ENCODE data around the gene FUT4. TPM values are rescaled to one million over a fixed set of nuclear protein-coding genes. Genes with fewer than 3 reads are reported as not detected.
"Not testable (repeated sequence)": the region's sequence is repeated elsewhere in the genome, so short reads cannot be mapped to it uniquely, and the experiment has no call there.

FUT4 gene
- total RNA-seq, 2 experiments from 2014 or later = 1.2 to 1.5 TPM

DNA sequence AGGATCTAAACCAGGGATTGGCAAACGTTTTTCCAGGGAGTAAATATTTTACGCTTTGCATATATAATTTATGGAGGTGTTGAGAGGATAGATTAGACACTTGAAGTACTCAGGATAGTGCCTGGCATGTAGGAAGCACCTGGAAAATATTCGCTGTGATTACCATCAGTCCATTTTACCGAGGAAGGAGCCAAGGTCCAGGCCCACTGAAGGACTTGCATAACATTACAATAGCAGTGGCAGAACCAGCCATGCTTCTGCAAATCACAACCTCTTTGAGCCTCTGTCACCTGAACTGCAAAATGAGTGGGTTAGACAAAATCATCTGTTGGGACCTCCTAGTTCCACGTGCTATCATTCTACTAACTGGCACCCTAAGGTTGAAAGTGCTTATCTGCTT is 5.4 kb downstream of the FUT4 start:
- H3K4me1 ChIP-seq (ENCODE audit: insufficient read depth, low read length, poor library complexity, severe bottlenecking) = peaks cover 7% of the 10 kb centered on the region
- no peaks in the 10 kb centered on the region for H3K9me2 ChIP-seq (ENCODE audit: insufficient read depth, low read length)
- ChIA-PET CTCF (ENCODE audit: unreplicated experiment) (no interaction called here), POLR2A (no interaction called here)
- intact Hi-C loops (cut with micrococcal nuclease; ENCODE audit: unreplicated experiment) = no loop called here
- no peak overlapping the region for H3K27ac ChIP-seq (ENCODE audit: low read depth, low read length, poor library complexity, severe bottlenecking)
- no peaks in the 10 kb centered on the region for H3K79me2 ChIP-seq (ENCODE audit: insufficient read depth, low read depth, low read length)
- no peaks in the 10 kb centered on the region for H3K9me3 ChIP-seq (ENCODE audit: low read length)
- TF ChIP-seq CTCF (conservative IDR thresholded peaks at IDR 0.05; ENCODE audit: low read length) (no peak), EZH2phosphoT487 (IDR thresholded peaks at IDR 0.05; ENCODE audit: borderline replicate concordance, low read depth, low read length) (no peak)
- no peak overlapping the region for H3K4me2 ChIP-seq (ENCODE audit: low read length)
- no peaks in the 10 kb centered on the region for H4K20me1 ChIP-seq (ENCODE audit: insufficient read depth, low read length)
- no peaks in the 10 kb centered on the region for H3K36me3 ChIP-seq (ENCODE audit: insufficient read depth, low read length)
- BruUV-seq (replicated peaks) = no TSS peak
- no peak for DNase-seq (ENCODE audit: low spot score)
- H3K4me3 ChIP-seq (ENCODE audit: low read depth, low read length, poor library complexity, severe bottlenecking) = no peak overlapping the region
- no peak overlapping the region for H2AFZ ChIP-seq (ENCODE audit: low read length)

DNA sequence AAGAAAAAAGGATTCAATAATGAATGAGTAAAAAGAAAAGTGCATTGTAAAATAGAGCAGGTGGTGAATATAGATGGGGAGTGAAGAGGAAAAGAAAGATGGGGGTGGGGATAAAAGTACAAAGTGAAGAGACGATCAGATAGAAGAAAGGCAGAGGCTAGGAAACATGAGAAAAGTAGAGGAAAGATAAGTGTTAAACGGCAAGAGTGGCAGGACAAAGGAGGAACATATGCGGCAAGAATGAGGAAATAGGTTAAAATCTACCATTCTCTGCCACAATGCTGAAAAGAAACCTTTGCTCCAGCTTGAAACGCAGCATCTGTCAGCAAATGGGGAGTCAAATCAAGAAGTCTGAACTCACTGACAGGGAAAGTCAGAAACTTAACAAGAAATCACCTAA is 6.8 kb downstream of the FUT4 start:
- no TSS peak for BruUV-seq (replicated peaks)
- no peaks in the 10 kb centered on the region for H3K79me2 ChIP-seq (ENCODE audit: insufficient read depth, low read depth, low read length)
- no peak for DNase-seq (ENCODE audit: low spot score)
- H3K9me3 ChIP-seq (ENCODE audit: low read length) = no peaks in the 10 kb centered on the region
- TF ChIP-seq CTCF (conservative IDR thresholded peaks at IDR 0.05; ENCODE audit: low read length) (no peak), EZH2phosphoT487 (IDR thresholded peaks at IDR 0.05; ENCODE audit: borderline replicate concordance, low read depth, low read length) (no peak)
- intact Hi-C loops (cut with micrococcal nuclease; ENCODE audit: unreplicated experiment) = no loop called here
- H2AFZ ChIP-seq (ENCODE audit: low read length) = no peak overlapping the region
- no peaks in the 10 kb centered on the region for H3K9me2 ChIP-seq (ENCODE audit: insufficient read depth, low read length)
- H3K4me3 ChIP-seq (ENCODE audit: low read depth, low read length, poor library complexity, severe bottlenecking) = no peak overlapping the region
- CTCF ChIA-PET (ENCODE audit: unreplicated experiment) = no interaction called here
- no peak overlapping the region for H3K4me2 ChIP-seq (ENCODE audit: low read length)
- POLR2A ChIA-PET = no interaction called here
- no peak overlapping the region for H3K27ac ChIP-seq (ENCODE audit: low read depth, low read length, poor library complexity, severe bottlenecking)
- no peaks in the 10 kb centered on the region for H4K20me1 ChIP-seq (ENCODE audit: insufficient read depth, low read length)
- H3K36me3 ChIP-seq (ENCODE audit: insufficient read depth, low read length) = no peaks in the 10 kb centered on the region
- peaks cover 4% of the 10 kb centered on the region for H3K4me1 ChIP-seq (ENCODE audit: insufficient read depth, low read length, poor library complexity, severe bottlenecking)

DNA sequence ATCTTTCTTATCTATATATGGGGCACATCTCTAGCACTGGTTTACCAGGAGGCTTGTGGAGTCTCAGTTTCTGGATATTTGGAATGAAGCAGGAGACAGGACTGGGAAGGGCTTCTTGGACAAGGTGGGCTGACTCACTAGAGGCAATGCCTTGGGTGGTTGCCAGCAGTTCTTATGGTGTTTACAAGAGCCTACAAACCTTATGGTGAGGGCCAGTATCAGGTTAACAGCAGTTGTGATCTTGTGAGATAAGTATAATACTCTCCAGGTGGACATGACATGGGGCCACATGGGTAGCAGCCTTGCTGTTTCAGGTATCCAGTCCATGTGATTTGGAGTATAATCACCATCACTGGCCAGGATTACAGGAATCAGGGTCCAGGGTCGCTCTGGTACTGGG is 10.2 kb downstream of the FUT4 start:
- no peak overlapping the region for H3K27ac ChIP-seq (ENCODE audit: low read depth, low read length, poor library complexity, severe bottlenecking)
- H3K4me2 ChIP-seq (ENCODE audit: low read length) = no peak overlapping the region
- H3K9me3 ChIP-seq (ENCODE audit: low read length) = no peaks in the 10 kb centered on the region
- no peak for DNase-seq (ENCODE audit: low spot score)
- no TSS peak for BruUV-seq (replicated peaks)
- H2AFZ ChIP-seq (ENCODE audit: low read length) = no peak overlapping the region
- no peaks in the 10 kb centered on the region for H4K20me1 ChIP-seq (ENCODE audit: insufficient read depth, low read length)
- no peaks in the 10 kb centered on the region for H3K9me2 ChIP-seq (ENCODE audit: insufficient read depth, low read length)
- intact Hi-C loops (cut with micrococcal nuclease; ENCODE audit: unreplicated experiment) = no loop called here
- ChIA-PET POLR2A (no interaction called here), CTCF (ENCODE audit: unreplicated experiment) (no interaction called here)
- H3K79me2 ChIP-seq (ENCODE audit: insufficient read depth, low read depth, low read length) = no peaks in the 10 kb centered on the region
- H3K4me1 ChIP-seq (ENCODE audit: insufficient read depth, low read length, poor library complexity, severe bottlenecking) = no peaks in the 10 kb centered on the region
- TF ChIP-seq CTCF (conservative IDR thresholded peaks at IDR 0.05; ENCODE audit: low read length) (no peak), EZH2phosphoT487 (IDR thresholded peaks at IDR 0.05; ENCODE audit: borderline replicate concordance, low read depth, low read length) (no peak)
- H3K4me3 ChIP-seq (ENCODE audit: low read depth, low read length, poor library complexity, severe bottlenecking) = no peak overlapping the region
- H3K36me3 ChIP-seq (ENCODE audit: insufficient read depth, low read length) = no peaks in the 10 kb centered on the region

DNA sequence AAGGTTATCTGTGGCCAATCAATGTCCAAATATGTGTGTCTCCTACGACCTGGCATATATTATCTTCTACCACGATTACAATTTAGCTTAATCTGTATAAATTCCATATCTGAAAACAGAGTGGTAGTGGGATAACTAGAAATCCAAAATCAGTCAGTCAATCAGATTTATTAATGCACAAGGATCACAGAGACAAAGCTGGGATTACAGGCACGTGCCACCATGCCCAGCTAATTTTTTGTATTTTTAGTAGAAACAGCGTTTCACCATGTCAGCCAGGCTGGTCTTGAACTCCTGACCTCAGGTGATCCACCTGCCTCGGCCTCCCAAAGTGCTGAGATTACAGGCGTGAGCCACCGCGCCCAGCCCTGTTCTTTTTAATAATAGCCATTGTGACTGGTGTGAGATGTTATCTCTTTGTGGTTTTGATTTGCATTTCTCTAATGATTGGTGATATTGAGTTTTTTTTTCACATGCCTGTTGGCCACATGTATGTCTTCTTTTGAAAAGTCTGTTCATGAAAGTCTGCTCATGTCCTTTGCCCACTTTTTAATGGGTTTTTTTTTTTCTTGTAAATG is 12.1 kb downstream of the FUT4 start:
- CTCF ChIA-PET (ENCODE audit: unreplicated experiment); H3K36me3 ChIP-seq (ENCODE audit: insufficient read depth, low read length); H3K79me2 ChIP-seq (ENCODE audit: insufficient read depth, low read depth, low read length); H3K4me2 ChIP-seq (ENCODE audit: low read length); H2AFZ ChIP-seq (ENCODE audit: low read length); intact Hi-C loops (cut with micrococcal nuclease; ENCODE audit: unreplicated experiment); BruUV-seq (replicated peaks); H3K4me3 ChIP-seq (ENCODE audit: low read depth, low read length, poor library complexity, severe bottlenecking); H3K4me1 ChIP-seq (ENCODE audit: insufficient read depth, low read length, poor library complexity, severe bottlenecking); H3K27ac ChIP-seq (ENCODE audit: low read depth, low read length, poor library complexity, severe bottlenecking); H3K9me3 ChIP-seq (ENCODE audit: low read length); H4K20me1 ChIP-seq (ENCODE audit: insufficient read depth, low read length); DNase-seq (ENCODE audit: low spot score); H3K9me2 ChIP-seq (ENCODE audit: insufficient read depth, low read length): not testable (repeated sequence)
- POLR2A ChIA-PET = interaction anchor here (0.6 to 1.1 kb wide), 4 partner anchors 22 to 859 kb away, joined by 3 to 4 read pairs (median 3); no protein-coding TSS in a partner anchor

Data from OCI-LY7 (cell line).